ENCODE results near the gene SCN2A. TPM values are rescaled to one million over a fixed set of nuclear protein-coding genes. Genes with fewer than 3 reads are reported as not detected.

The SCN2A gene
- total RNA-seq, 2 experiments from 2014 or later = not detected

- DNase-seq (no peak), ATAC-seq (ENCODE audit: poor library complexity) (no peak)
- ChIA-PET POLR2A (no interaction called here), CTCF (no interaction called here)
- no peaks in the 10 kb centered on the region for H3K4me1 ChIP-seq (ENCODE audit: insufficient read depth, low read length)
- H3K27me3 ChIP-seq (ENCODE audit: control insufficient read depth in 1 of 2, insufficient read depth in 2 of 2, low read length in 2 of 2) = no peaks in the 10 kb centered on the region
- no peak overlapping the region for H3K27ac ChIP-seq (ENCODE audit: low read depth in 1 of 2, low read length in 2 of 2)
- H3K36me3 ChIP-seq (ENCODE audit: insufficient read depth, low read length) = no peaks in the 10 kb centered on the region
- Mint-ChIP-seq H3K4me1 (ENCODE audit: low read depth) (no peaks in the 10 kb centered on the region), H3K27ac (no peak overlapping the region), H3K27me3 (peaks cover 8% of the 10 kb centered on the region), H3K9me3 (peaks cover 3% of the 10 kb centered on the region), H3K36me3 (ENCODE audit: low read depth) (no peaks in the 10 kb centered on the region), H3K4me3 (no peak overlapping the region)
- no peaks in the 10 kb centered on the region for H3K9me3 ChIP-seq (ENCODE audit: control insufficient read depth in 1 of 2, insufficient read depth in 1 of 2, low read length in 2 of 2)
- TF ChIP-seq CTCF (IDR thresholded peaks at IDR 0.05) = no peak
- intact Hi-C loops (cut with DNase I, micrococcal nuclease) = loop anchor here in 1 of 2 experiments (5.0 kb wide), 1 partner anchor 635 kb away; no protein-coding TSS in a partner anchor
- no peak overlapping the region for H3K4me3 ChIP-seq (ENCODE audit: low read length)
Measured at GRCh38 chr2:165237056-165237455, 2.2 kb upstream of the SCN2A start.

DNA sequence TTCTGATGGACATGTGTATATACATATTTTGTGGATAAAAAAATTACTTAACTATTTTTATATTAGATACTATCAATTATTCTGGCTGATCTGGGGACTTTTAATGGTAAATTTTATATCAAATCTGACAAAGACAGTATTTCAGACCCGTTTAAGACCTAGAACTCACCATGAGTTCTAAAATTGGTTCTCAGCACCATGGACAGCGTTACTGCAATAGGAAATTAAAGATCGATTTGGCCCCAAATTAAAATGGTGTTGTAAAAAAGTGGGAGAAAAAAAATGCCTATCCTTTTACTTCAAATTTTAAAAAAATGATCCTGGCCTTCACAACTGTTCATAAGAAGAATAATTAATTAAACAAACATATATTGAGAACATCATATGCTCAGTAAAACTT, 919 bp upstream of the SCN2A start:
- H3K27me3 ChIP-seq (ENCODE audit: control insufficient read depth in 1 of 2, insufficient read depth in 2 of 2, low read length in 2 of 2) = no peaks in the 10 kb centered on the region
- H3K27ac ChIP-seq (ENCODE audit: low read depth in 1 of 2, low read length in 2 of 2) = no peak overlapping the region
- TF ChIP-seq CTCF (IDR thresholded peaks at IDR 0.05) = no peak
- H3K9me3 ChIP-seq (ENCODE audit: control insufficient read depth in 1 of 2, insufficient read depth in 1 of 2, low read length in 2 of 2) = no peaks in the 10 kb centered on the region
- ATAC-seq (ENCODE audit: poor library complexity) (no peak), DNase-seq (peak in 2 of 14 experiments; percentile 12 to 17)
- Mint-ChIP-seq H3K4me3 (no peak overlapping the region), H3K36me3 (ENCODE audit: low read depth) (no peaks in the 10 kb centered on the region), H3K9me3 (peaks cover 3% of the 10 kb centered on the region), H3K4me1 (ENCODE audit: low read depth) (no peaks in the 10 kb centered on the region), H3K27me3 (peaks cover 8% of the 10 kb centered on the region), H3K27ac (no peak overlapping the region)
- H3K4me3 ChIP-seq (ENCODE audit: low read length) = no peak overlapping the region
- no peaks in the 10 kb centered on the region for H3K4me1 ChIP-seq (ENCODE audit: insufficient read depth, low read length)
- CTCF ChIA-PET = no interaction called here
- intact Hi-C loops (cut with DNase I, micrococcal nuclease) = loop anchor here in 1 of 2 experiments (5.0 kb wide), 1 partner anchor 634 kb away; no protein-coding TSS in a partner anchor
- no peaks in the 10 kb centered on the region for H3K36me3 ChIP-seq (ENCODE audit: insufficient read depth, low read length)
- POLR2A ChIA-PET = no interaction called here

DNA sequence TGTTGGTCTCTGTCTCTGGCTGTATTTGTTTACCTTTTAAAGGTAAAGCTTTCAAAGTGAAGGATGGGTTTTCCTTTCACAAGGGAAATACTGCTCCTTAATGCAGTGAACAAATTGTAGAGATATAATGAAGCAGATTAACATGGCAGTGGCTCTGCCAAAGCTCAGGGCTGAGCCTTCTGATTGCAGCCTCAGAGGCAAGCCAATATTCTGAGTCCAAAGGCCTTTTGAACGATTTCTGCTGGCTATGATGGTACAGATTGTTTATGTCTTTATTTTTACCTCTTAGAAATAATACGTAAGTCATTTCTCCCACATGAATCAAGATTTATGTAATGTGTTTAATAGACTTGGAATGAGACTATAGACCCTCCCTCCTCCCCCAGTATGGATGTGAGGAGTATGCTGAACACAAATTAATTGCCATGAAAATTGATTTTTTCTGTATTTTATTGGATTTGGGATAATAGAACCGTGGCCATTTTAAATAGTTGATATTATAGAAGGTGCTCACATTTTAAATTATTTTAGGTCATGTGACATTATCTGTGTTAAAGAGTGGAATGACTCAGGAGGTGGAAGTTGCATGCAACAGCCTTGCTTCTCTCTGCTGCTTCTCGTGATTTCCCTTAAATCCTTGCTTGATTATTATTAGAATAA, 772 bp downstream of the SCN2A start:
- intact Hi-C loops (cut with DNase I, micrococcal nuclease) = loop anchor here in 1 of 2 experiments (5.0 kb wide), 1 partner anchor 632 kb away; no protein-coding TSS in a partner anchor
- Mint-ChIP-seq H3K36me3 (ENCODE audit: low read depth) (no peaks in the 10 kb centered on the region), H3K27ac (no peak overlapping the region), H3K4me3 (no peak overlapping the region), H3K9me3 (peaks cover 3% of the 10 kb centered on the region), H3K27me3 (peaks cover 8% of the 10 kb centered on the region), H3K4me1 (ENCODE audit: low read depth) (no peaks in the 10 kb centered on the region)
- Histone ChIP-seq H3K27me3 (ENCODE audit: control insufficient read depth in 1 of 2, insufficient read depth in 2 of 2, low read length in 2 of 2) (no peaks in the 10 kb centered on the region), H3K4me1 (ENCODE audit: insufficient read depth, low read length) (no peaks in the 10 kb centered on the region), H3K9me3 (ENCODE audit: control insufficient read depth in 1 of 2, insufficient read depth in 1 of 2, low read length in 2 of 2) (no peaks in the 10 kb centered on the region), H3K4me3 (ENCODE audit: low read length) (no peak overlapping the region), H3K27ac (ENCODE audit: low read depth in 1 of 2, low read length in 2 of 2) (no peak overlapping the region), H3K36me3 (ENCODE audit: insufficient read depth, low read length) (no peaks in the 10 kb centered on the region)
- DNase-seq (no peak), ATAC-seq (ENCODE audit: poor library complexity) (no peak)
- POLR2A ChIA-PET = no interaction called here
- CTCF ChIA-PET = no interaction called here
- no peak for TF ChIP-seq CTCF (IDR thresholded peaks at IDR 0.05)

All from CD4-positive, alpha-beta T cell (primary cell).